ENCODE results near the gene OBSCN. TPM values are rescaled to one million over a fixed set of nuclear protein-coding genes. Genes with fewer than 3 reads are reported as not detected.

OBSCN gene
- total and polyA plus RNA-seq, 10 of the 15 experiments (the other 5 are each of a cell fraction or from before 2014, with no cell fraction given) = 0.01 to 0.36 (median 0.08) TPM; not detected in 2

- in situ Hi-C loops (cut with MboI) (no loop called here), intact Hi-C loops (cut with micrococcal nuclease; ENCODE audit: unreplicated experiment) (loop anchor here (10.0 kb wide), 1 partner anchor 70 kb away; no protein-coding TSS in a partner anchor)
- CTCF ChIA-PET = no interaction called here
- Histone ChIP-seq H3K9me3 (replicated peaks; ENCODE audit: control insufficient read depth, insufficient read depth, low read length) (no peaks in the 10 kb centered on the region), H3K4me1 (ENCODE audit: control insufficient read depth, insufficient read depth, low read length) (no peaks in the 10 kb centered on the region), H3K4me3 (no peak overlapping the region), H2AFZ (ENCODE audit: control insufficient read depth, low read depth, low read length) (no peak overlapping the region), H3K36me3 (ENCODE audit: control insufficient read depth in 2 of 2, insufficient read depth in 2 of 2, low read length in 1 of 2) (no peaks in the 10 kb centered on the region), H4K20me1 (ENCODE audit: control insufficient read depth, insufficient read depth) (no peaks in the 10 kb centered on the region), H3K9ac (ENCODE audit: control insufficient read depth, insufficient read depth, low read length) (no peak overlapping the region), H3K27me3 (replicated peaks in 1 of 2; ENCODE audit: control insufficient read depth in 2 of 2, insufficient read depth in 2 of 2, low read length in 1 of 2) (no peaks in the 10 kb centered on the region), H3K4me2 (ENCODE audit: control insufficient read depth, insufficient read depth) (no peak overlapping the region), H3K79me2 (ENCODE audit: control insufficient read depth, insufficient read depth, low read length) (no peaks in the 10 kb centered on the region), H3K27ac (ENCODE audit: control insufficient read depth, insufficient read depth) (no peak overlapping the region)
- 29% methylated on average over 6 of the region's 6 CpGs for WGBS (ENCODE audit: insufficient coverage, insufficient replicate concordance, low lambda C conversion rate, missing lambda C conversion rate)
- DNase-seq (ENCODE audit: low read depth, low spot score) (no peak), ATAC-seq (no peak), FAIRE-seq (no peak)
- RAD21 ChIA-PET (ENCODE audit: unreplicated experiment) = no interaction called here
- no peak for TF ChIP-seq ATF2 (IDR thresholded peaks at IDR 0.05; ENCODE audit: low read length)
- TF ChIP-seq STAT3 (IDR thresholded peaks at IDR 0.05; ENCODE audit: low read depth, low read length) = no peak
- TF ChIP-seq RELB (IDR thresholded peaks at IDR 0.05; ENCODE audit: low read depth) = no peak
- no peak for TF ChIP-seq CBX3 (IDR thresholded peaks at IDR 0.05; ENCODE audit: borderline replicate concordance, low read depth)
- TF ChIP-seq ZNF217 (IDR thresholded peaks at IDR 0.05) = no peak
- no peak for TF ChIP-seq CREM (IDR thresholded peaks at IDR 0.05; ENCODE audit: low read depth)
- TF ChIP-seq ZSCAN29 (IDR thresholded peaks at IDR 0.05) = no peak
- no peak for TF ChIP-seq POU2F2 (IDR thresholded peaks at IDR 0.05; ENCODE audit: borderline replicate concordance, low read depth, low read length)
- TF ChIP-seq NFIC (IDR thresholded peaks at IDR 0.05; ENCODE audit: low read depth, low read length) = no peak
- no peak for TF ChIP-seq YBX1 (IDR thresholded peaks at IDR 0.05)
- TF ChIP-seq USF2 (IDR thresholded peaks at IDR 0.05; ENCODE audit: borderline replicate concordance, low read depth, low read length) = no peak
- no peak for TF ChIP-seq CHD1 (IDR thresholded peaks at IDR 0.05; ENCODE audit: low read depth, low read length)
- no peak for TF ChIP-seq MXI1 (IDR thresholded peaks at IDR 0.05; ENCODE audit: low read depth, low read length)
- TF ChIP-seq BMI1 (IDR thresholded peaks at IDR 0.05; ENCODE audit: borderline replicate concordance) = no peak
- TF ChIP-seq REST (IDR thresholded peaks at IDR 0.05; ENCODE audit: low read depth, low read length) = no peak
- TF ChIP-seq SIN3A (IDR thresholded peaks at IDR 0.05; ENCODE audit: low read depth, low read length) = no peak
- no peak for TF ChIP-seq EZH2 (IDR thresholded peaks at IDR 0.05; ENCODE audit: borderline replicate concordance, control insufficient read depth, low read depth, low read length)
- POLR2A ChIA-PET = no interaction called here
- no TSS peak for BruUV-seq (replicated peaks)
- SMC1A ChIA-PET (ENCODE audit: uncharacterized antibody, unreplicated experiment) = no interaction called here
Measured at GRCh38 chr1:228284521-228284920, 76.7 kb downstream of the OBSCN start.
